ENCODE data around the gene VWA3A. TPM values are rescaled to one million over a fixed set of nuclear protein-coding genes. Genes with fewer than 3 reads are reported as not detected.

VWA3A gene
- total and polyA plus RNA-seq, 2 of the 8 experiments (the other 6 are each of a cell fraction or from before 2014, with no cell fraction given): 0.05 TPM; not detected in 1

DNA sequence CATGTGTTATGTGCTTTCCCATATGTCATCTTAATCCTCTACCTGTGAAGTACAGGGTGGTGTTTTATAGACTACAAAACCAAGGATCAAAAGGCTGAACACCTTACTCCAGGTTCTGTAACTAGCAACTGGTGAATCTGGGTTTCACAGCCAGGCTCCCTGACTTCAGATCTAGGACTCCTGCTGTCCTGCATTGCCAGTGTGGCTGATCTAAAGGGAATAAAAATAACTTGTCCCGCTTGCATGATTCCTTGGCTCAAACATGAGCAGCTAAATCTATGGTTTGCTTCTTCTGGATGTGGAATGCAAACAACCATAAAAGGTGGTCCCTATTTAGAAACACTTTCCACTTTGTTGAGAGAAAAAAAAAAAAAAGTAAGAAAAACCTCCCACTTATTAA lies 3.7 kb upstream of the VWA3A start (continued):
- TF ChIP-seq, protein P1, sequence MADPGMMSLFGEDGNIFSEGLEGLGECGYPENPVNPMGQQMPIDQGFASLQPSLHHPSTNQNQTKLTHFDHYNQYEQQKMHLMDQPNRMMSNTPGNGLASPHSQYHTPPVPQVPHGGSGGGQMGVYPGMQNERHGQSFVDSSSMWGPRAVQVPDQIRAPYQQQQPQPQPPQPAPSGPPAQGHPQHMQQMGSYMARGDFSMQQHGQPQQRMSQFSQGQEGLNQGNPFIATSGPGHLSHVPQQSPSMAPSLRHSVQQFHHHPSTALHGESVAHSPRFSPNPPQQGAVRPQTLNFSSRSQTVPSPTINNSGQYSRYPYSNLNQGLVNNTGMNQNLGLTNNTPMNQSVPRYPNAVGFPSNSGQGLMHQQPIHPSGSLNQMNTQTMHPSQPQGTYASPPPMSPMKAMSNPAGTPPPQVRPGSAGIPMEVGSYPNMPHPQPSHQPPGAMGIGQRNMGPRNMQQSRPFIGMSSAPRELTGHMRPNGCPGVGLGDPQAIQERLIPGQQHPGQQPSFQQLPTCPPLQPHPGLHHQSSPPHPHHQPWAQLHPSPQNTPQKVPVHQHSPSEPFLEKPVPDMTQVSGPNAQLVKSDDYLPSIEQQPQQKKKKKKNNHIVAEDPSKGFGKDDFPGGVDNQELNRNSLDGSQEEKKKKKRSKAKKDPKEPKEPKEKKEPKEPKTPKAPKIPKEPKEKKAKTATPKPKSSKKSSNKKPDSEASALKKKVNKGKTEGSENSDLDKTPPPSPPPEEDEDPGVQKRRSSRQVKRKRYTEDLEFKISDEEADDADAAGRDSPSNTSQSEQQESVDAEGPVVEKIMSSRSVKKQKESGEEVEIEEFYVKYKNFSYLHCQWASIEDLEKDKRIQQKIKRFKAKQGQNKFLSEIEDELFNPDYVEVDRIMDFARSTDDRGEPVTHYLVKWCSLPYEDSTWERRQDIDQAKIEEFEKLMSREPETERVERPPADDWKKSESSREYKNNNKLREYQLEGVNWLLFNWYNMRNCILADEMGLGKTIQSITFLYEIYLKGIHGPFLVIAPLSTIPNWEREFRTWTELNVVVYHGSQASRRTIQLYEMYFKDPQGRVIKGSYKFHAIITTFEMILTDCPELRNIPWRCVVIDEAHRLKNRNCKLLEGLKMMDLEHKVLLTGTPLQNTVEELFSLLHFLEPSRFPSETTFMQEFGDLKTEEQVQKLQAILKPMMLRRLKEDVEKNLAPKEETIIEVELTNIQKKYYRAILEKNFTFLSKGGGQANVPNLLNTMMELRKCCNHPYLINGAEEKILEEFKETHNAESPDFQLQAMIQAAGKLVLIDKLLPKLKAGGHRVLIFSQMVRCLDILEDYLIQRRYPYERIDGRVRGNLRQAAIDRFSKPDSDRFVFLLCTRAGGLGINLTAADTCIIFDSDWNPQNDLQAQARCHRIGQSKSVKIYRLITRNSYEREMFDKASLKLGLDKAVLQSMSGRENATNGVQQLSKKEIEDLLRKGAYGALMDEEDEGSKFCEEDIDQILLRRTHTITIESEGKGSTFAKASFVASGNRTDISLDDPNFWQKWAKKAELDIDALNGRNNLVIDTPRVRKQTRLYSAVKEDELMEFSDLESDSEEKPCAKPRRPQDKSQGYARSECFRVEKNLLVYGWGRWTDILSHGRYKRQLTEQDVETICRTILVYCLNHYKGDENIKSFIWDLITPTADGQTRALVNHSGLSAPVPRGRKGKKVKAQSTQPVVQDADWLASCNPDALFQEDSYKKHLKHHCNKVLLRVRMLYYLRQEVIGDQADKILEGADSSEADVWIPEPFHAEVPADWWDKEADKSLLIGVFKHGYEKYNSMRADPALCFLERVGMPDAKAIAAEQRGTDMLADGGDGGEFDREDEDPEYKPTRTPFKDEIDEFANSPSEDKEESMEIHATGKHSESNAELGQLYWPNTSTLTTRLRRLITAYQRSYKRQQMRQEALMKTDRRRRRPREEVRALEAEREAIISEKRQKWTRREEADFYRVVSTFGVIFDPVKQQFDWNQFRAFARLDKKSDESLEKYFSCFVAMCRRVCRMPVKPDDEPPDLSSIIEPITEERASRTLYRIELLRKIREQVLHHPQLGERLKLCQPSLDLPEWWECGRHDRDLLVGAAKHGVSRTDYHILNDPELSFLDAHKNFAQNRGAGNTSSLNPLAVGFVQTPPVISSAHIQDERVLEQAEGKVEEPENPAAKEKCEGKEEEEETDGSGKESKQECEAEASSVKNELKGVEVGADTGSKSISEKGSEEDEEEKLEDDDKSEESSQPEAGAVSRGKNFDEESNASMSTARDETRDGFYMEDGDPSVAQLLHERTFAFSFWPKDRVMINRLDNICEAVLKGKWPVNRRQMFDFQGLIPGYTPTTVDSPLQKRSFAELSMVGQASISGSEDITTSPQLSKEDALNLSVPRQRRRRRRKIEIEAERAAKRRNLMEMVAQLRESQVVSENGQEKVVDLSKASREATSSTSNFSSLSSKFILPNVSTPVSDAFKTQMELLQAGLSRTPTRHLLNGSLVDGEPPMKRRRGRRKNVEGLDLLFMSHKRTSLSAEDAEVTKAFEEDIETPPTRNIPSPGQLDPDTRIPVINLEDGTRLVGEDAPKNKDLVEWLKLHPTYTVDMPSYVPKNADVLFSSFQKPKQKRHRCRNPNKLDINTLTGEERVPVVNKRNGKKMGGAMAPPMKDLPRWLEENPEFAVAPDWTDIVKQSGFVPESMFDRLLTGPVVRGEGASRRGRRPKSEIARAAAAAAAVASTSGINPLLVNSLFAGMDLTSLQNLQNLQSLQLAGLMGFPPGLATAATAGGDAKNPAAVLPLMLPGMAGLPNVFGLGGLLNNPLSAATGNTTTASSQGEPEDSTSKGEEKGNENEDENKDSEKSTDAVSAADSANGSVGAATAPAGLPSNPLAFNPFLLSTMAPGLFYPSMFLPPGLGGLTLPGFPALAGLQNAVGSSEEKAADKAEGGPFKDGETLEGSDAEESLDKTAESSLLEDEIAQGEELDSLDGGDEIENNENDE (IDR thresholded peaks at IDR 0.05; ENCODE audit: insufficient replicate concordance, low read length): no peak
- TF ChIP-seq KDM5A (IDR thresholded peaks at IDR 0.05; ENCODE audit: low read length) (no peak), SP4 (IDR thresholded peaks at IDR 0.05; ENCODE audit: low read length) (no peak), CHD1 (IDR thresholded peaks at IDR 0.05; ENCODE audit: low read depth, low read length) (no peak), BCL11A (IDR thresholded peaks at IDR 0.05; ENCODE audit: low read depth in 2 of 2, low read length in 2 of 2) (no peak), GABPA (IDR thresholded peaks at IDR 0.05; ENCODE audit: borderline replicate concordance, insufficient read depth, low read length) (no peak), BACH1 (IDR thresholded peaks at IDR 0.05; ENCODE audit: low read length) (no peak), KDM4A (IDR thresholded peaks at IDR 0.05; ENCODE audit: low read depth, low read length, severe bottlenecking) (no peak), ASH2L (IDR thresholded peaks at IDR 0.05; ENCODE audit: low read length) (no peak), FOSL1 (IDR thresholded peaks at IDR 0.05; ENCODE audit: insufficient read depth, low read depth, low read length) (no peak), PHF8 (conservative IDR thresholded peaks at IDR 0.05; ENCODE audit: low read depth, low read length) (no peak)

Measured in H1 (cell line).